IPS DF 4.7 (cell line): ENCODE results near the gene NMUR1.
A peak's percentile ranks its signal among the peaks of the same experiment; 100 is the strongest.

Experiments
- DNase-seq: peaks from one replicate; pipeline ENCODE4 v3.0.0-alpha.2; 2013; ENCODE audit warnings: low spot score; ENCODE audit errors: extremely low read depth

The NMUR1 gene

DNA sequence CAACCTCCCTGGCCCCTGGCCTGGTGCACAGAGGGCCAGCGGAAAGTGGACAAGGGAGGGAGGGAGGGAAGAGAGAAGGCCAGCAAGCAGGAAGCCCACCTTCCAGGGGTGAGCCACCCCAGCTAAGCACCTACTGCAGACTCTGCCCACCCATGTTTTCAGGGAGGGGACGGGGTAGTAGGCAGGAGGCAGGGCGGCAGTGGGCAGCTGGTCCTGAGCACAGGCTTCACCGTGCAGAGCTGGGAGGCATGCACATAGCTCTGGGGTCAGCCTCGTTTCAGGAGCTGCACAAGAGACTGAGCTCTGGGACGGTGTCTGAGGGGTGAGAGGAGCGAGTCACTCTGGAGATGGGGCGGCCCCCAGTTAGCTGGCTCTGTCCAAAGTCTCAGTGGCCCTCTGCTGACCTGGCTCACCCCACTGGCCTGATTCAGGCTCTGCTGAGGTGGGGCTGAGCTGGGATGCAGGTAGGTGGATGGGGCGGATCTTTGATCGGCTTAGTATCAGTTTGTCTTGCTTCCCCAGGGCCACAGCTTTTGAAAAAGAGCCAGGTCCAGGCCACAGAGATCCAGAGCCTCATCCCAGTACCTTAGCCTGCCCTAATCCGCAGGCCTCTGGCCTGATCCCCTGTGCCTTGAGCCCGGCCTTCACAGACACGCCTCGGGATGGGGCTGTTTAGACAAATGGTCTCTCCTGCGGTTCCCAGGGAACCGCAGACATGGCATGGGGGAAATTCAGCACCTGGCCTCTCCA is 3.7 kb downstream of the NMUR1 start:
- no peak for DNase-seq

DNA sequence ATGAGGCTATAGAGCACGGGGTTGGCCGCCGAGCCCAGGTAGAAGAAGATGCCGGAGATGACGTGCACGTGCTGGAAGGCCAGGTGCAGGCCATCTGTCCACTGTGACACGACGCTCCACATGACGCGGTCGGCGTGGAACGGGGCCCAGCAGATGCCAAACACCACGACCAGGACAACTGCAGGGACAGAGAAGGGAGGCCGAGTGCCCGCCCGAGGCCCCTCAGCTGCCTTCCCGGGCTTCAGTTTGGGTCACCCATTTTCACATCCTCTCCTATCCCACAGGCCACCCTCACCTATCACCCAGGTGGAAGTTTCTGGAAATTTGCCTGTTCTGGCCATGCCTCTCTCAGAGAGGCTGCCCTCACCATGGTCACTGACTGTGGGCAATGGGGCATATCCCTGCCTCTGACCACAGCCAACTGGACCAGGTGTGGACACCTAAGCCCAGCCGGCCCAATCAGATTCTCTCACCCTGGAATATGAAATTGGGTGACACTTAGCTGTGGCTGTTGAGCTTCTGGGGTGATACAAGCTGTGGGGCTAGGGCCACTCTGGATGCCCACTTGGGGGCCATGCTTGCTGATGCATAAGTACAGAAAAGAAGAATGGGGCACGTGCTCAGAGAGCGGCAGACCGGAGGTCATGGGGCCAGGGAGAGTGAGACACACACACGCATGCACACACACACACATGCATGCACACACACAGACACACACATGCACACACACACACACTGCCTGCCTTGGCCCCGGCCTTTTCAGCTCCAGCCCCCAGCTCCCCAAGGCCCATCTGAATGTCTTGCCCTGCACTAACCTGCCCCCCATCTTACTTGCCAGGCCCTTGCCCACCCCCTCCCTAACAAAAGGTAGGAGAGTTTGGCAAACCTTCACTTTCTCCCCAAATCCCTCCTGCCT is 4.7 kb downstream of the NMUR1 start:
- DNase-seq = no peak

DNA sequence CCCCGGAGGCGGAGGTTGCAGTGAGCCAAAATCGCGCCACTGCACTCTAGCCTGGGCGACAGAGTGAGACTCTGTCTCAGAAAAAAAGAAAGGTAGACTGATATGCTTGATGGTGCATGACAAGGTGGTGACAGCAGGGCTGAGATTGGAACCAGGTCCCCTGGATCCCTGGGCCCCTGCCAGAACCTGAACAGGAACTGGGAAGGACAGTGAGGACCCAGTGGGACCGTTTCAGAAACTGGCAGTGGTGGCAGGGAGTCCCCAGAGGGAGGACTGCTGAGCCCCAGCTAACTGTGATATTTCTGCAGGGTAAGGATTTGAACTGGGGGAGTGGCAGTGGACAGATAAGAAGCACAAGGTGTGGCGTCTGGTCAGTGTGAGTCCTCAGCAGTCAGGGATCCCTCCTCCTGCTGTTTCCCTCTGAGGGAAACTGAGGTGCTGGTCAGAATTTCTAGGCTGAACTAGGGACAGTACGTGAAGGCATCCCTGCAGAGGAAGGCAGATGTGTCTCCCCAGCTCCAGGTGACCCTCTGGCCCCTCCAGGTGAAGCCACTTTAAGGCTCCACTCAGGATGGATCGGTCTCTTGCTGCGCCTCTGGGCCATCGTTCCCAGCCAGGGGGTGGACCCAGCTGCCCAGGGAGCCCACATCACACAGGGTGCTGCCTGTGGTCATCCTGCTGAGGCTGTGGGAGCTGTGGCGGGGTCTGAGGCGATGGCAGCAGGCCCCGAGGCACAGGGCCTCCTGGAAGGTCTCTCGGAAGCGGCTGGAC is 5.6 kb downstream of the NMUR1 start:
- DNase-seq = no peak

DNA sequence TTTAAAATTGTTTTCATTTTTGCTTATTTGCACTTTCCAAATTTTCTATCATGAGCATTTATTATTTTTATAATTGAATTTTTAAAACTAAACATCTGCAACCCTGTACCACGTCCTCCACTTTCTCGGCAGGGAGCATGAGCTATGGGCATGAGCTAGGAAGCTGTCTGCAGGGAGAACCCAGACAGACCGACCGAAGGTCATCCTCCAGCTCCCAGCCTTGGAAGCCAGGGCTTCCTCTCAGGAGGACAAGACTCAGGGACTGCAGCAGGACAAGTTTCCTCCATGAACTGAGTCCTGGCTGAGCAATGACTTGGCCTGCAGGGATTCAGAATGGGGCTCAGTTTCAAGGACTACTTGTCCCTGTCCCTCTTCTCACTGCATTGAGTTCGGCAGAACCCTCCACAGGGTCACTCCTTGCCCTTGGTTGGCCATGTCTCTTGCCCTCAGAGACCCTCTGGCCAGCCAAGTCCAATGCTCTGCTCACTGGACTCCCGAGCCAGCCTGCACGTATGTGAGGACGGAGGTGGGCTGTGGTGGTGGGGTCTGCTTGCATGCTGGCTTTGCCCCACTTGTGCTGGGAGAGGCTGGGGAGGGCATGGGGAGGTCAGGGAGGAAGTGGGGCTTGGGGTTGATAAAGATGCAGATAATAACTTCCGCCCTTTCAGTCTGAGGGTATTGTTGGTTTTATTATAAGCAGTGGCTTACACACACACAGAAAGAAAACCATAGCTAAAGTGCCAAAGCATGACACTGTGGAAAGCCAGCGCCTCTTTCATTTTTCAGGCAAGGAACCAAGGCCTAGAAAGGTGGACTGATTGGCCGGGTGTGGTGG is 6.6 kb downstream of the NMUR1 start:
- DNase-seq = no peak

GRCh38 chr2:231522418-231523180 is 7.6 kb downstream of the NMUR1 start:
- DNase-seq = no peak

- no peak for DNase-seq
These were observed 8.8 kb downstream of the NMUR1 start for GRCh38 chr2:231521443-231521842.

DNA sequence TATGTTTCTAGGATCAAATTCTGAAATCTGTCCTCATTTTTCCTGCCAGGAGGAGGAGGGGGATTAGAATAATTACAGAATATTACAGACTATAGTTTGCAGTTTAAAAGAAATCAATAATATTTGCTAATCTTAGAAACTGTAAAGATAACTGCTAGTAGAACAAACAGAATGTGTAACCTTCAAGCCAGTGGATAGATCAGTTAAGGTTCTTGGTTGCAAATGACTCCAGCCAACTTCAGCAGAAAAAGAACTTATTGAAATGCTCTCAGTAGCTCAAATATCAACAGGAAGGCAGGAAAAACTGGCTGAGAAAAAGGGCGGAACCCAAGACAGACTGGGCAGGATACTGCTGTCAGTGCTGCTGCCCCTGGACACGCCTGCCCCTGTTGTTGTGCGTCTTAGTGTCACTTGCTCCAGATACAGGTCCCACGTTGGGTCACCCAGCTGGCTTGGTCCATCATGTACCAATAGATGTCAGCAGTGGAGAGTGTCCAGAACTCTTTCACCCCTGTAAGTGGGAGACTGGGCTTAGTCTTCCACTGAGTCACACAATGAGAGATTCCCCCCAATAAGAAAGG is 10.2 kb downstream of the NMUR1 start:
- no peak for DNase-seq

GRCh38 chr2:231518771-231519170 is 11.5 kb downstream of the NMUR1 start:
- no peak for DNase-seq

- DNase-seq = no peak
These were observed 14.6 kb downstream of the NMUR1 start for GRCh38 chr2:231515603-231516002.

DNA sequence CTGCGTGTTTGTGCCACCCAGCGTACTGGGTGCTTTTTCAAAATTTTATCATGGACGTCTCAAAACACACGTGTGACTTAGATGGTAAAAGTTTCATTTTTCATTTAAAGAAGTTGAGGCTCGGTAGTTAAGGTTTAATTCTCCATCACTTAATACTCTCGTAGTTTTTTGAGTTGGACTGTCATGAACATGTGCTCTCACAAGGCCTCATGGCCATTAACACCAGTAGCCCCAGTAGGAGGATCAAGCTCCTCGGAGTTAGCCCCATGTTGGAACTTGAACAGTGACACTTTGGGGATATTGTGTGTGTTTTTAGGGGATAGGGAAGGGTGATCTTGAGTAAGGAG is 15.3 kb downstream of the NMUR1 start:
- no peak for DNase-seq

- peak; percentile 72 for DNase-seq
These were observed 15.9 kb downstream of the NMUR1 start for GRCh38 chr2:231514225-231514950.

DNA sequence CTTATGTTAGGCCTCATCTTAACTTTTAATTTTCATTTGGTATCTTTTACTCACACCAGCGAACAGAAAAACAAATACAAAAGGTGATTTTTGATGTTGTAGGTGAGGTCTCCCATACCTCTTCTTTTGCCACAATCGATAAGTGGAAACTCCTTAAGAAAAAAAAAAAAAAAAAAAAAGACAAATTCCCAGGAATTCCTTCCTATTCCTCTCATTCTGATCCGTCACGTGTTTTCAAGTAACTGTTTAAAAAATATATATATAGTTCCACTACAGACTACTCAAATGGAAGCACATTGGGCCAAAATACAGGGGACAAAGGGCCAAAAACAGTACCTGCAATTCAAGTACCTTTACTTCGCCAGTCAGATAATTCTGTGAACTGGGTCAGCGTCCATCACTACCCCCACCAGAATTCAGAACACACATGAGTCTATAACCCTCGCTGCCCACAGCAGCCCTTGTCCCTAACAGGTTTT is 16.5 kb downstream of the NMUR1 start:
- DNase-seq = no peak

- DNase-seq = no peak
These were observed 18.0 kb downstream of the NMUR1 start for GRCh38 chr2:231512222-231512621.

- DNase-seq = no peak
These were observed 26.5 kb downstream of the NMUR1 start for GRCh38 chr2:231503766-231504165.

GRCh38 chr2:231502596-231502995 is 27.6 kb downstream of the NMUR1 start:
- no peak for DNase-seq

DNA sequence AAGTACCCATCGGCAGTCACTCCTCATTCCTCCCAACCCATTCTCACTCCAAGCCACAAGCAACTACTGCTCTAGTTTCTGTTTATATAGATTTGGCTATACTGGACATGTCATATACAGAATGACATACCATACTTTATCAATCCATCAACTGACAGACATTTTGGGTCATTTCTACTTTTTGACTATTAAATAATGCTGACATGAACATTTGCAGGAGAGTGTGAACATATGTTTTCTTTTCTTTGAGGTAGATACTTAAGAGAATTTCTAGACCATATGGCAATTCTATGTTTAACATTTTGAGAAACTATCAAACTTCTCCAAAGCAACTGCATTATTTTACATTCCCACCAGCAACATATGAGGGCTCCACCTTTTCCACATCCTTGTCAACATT is 32.6 kb downstream of the NMUR1 start:
- DNase-seq = no peak

- DNase-seq = no peak
These were observed 35.6 kb downstream of the NMUR1 start for GRCh38 chr2:231494669-231495068.

- DNase-seq = no peak
These were observed 39.4 kb downstream of the NMUR1 start for GRCh38 chr2:231490801-231491200.

GRCh38 chr2:231489990-231490389 is 40.3 kb downstream of the NMUR1 start:
- DNase-seq = no peak
